ENCODE results near the gene MRPS18A. TPM values are rescaled to one million over a fixed set of nuclear protein-coding genes. Genes with fewer than 3 reads are reported as not detected.

MRPS18A gene
- total and polyA plus RNA-seq, 9 of the 15 experiments (the other 6 are each of a cell fraction or from before 2014, with no cell fraction given) = 87.5 to 243 (median 125) TPM

GRCh38 chr6:43630980-43631619 is 56.5 kb downstream of the MRPS18A start (continued):
- peak; percentile 68; the same call in 1 of the 2 replicates for TF ChIP-seq RERE (CRISPR knock-in tag; IDR thresholded peaks at IDR 0.05; ENCODE audit: borderline replicate concordance)
- TF ChIP-seq ADNP (tag; IDR thresholded peaks at IDR 0.05) = no peak
- peak; percentile 92 for TF ChIP-seq SMAD4 (CRISPR knock-in tag; conservative IDR thresholded peaks at IDR 0.05)
- no peak for TF ChIP-seq SMARCA5 (IDR thresholded peaks at IDR 0.05)
- TF ChIP-seq, protein P1, sequence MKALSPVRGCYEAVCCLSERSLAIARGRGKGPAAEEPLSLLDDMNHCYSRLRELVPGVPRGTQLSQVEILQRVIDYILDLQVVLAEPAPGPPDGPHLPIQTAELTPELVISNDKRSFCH (CRISPR knock-in tag; IDR thresholded peaks at IDR 0.05) = no peak
- TF ChIP-seq, protein P1 (tag; IDR thresholded peaks at IDR 0.05) = peak; percentile 96
- no peak; the same call in 1 of the 2 replicates for TF ChIP-seq TGIF2 (CRISPR knock-in tag; IDR thresholded peaks at IDR 0.05)
- no peak for TF ChIP-seq DIDO1 (tag; IDR thresholded peaks at IDR 0.05; ENCODE audit: low read depth)
- TF ChIP-seq JUNB (CRISPR knock-in tag; conservative IDR thresholded peaks at IDR 0.05) = no peak
- no peak for TF ChIP-seq POLR3A (IDR thresholded peaks at IDR 0.05; ENCODE audit: borderline replicate concordance, extremely low read depth, insufficient read depth, insufficient read length)
- 0 out of 2 replicates have a peak, but pooled peaks have one; percentile 8 for TF ChIP-seq BCL6 (CRISPR knock-in tag; IDR thresholded peaks at IDR 0.05)
- TF ChIP-seq ZNF717 (CRISPR knock-in tag; IDR thresholded peaks at IDR 0.05) = no peak
- TF ChIP-seq KLF6 (CRISPR knock-in tag; IDR thresholded peaks at IDR 0.05; ENCODE audit: borderline replicate concordance) = peak; percentile 87; the same call in 1 of the 2 replicates
- TF ChIP-seq FOXK2 (conservative IDR thresholded peaks at IDR 0.05 in 1 of 2, IDR thresholded peaks at IDR 0.05 in 1 of 2; ENCODE audit: low read depth in 2 of 2) = peak; percentile 58 to 86
- no peak for TF ChIP-seq MAFG (tag; conservative IDR thresholded peaks at IDR 0.05)
- TF ChIP-seq, protein P2, sequence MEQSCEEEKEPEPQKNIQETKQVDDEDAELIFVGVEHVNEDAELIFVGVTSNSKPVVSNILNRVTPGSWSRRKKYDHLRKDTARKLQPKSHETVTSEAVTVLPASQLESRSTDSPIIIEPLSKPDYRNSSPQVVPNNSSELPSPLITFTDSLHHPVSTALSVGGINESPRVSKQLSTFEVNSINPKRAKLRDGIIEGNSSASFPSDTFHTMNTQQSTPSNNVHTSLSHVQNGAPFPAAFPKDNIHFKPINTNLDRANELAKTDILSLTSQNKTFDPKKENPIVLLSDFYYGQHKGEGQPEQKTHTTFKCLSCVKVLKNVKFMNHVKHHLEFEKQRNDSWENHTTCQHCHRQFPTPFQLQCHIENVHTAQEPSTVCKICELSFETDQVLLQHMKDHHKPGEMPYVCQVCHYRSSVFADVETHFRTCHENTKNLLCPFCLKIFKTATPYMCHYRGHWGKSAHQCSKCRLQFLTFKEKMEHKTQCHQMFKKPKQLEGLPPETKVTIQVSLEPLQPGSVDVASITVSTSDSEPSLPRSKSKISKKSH (CRISPR knock-in tag; IDR thresholded peaks at IDR 0.05) = no peak
- peak; percentile 89 for TF ChIP-seq ERF (CRISPR knock-in tag; IDR thresholded peaks at IDR 0.05)
- peak; percentile 96 for TF ChIP-seq ZNF589 (CRISPR knock-in tag; IDR thresholded peaks at IDR 0.05; ENCODE audit: low read depth)
- TF ChIP-seq TARDBP (IDR thresholded peaks at IDR 0.05) = peak; percentile 96
- TF ChIP-seq CBX3 (IDR thresholded peaks at IDR 0.05; ENCODE audit: borderline replicate concordance in 1 of 2, low read length in 2 of 2) = peak in 1 of 2 experiments; percentile 92; a peak in 2 of 3 replicates
- 0 out of 2 replicates have a peak, but pooled peaks have one; percentile 40 for TF ChIP-seq ZNF436 (CRISPR knock-in tag; IDR thresholded peaks at IDR 0.05)
- TF ChIP-seq FUS (optimal IDR thresholded peaks at IDR 0.05; ENCODE audit: low read depth, low read length) = no peak
- TF ChIP-seq FIP1L1 (IDR thresholded peaks at IDR 0.05; ENCODE audit: low read depth, low read length, poor library complexity, severe bottlenecking) = no peak
